ENCODE results near the gene CHRDL2. TPM values are rescaled to one million over a fixed set of nuclear protein-coding genes. Genes with fewer than 3 reads are reported as not detected.

The CHRDL2 gene
- total and polyA plus RNA-seq, 2 donors (not counting 1 experiment from before 2014, with no cell fraction given): not detected

DNA sequence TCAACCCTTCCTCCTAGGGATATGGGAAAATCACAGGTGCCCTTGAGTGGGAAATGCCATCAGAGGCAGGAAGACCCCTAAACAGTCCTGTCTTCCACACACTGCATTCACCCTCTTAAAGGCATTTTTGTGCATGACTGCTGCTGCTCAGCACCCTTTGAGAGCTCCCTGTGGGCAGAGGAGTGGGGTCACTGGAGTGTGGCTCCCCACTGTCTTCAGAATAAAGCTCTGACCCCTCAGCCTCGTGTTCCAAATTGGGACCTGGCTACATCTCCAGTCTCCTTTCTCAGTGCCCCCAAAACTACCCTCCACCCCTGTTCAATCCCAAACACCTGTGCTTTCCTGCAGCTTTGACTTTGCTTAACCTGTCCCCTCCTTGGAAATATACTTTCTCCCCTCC is 46.6 kb downstream of the CHRDL2 start:
- Histone ChIP-seq H3K27ac (ENCODE audit: insufficient read depth, low read length) (no peak overlapping the region), H3K27me3 (ENCODE audit: control insufficient read depth, insufficient read depth, low read length) (no peaks in the 10 kb centered on the region), H4K20me1 (ENCODE audit: control insufficient read depth, extremely low read depth, insufficient read depth, low read length) (no peaks in the 10 kb centered on the region), H3K4me1 (ENCODE audit: control insufficient read depth, extremely low read depth, insufficient read depth, low read length) (peaks cover 9% of the 10 kb centered on the region), H3K9ac (ENCODE audit: insufficient read depth, low read length) (no peak overlapping the region), H3K9me3 (ENCODE audit: control insufficient read depth, insufficient read depth, low read depth, low read length) (no peaks in the 10 kb centered on the region), H3K4me3 (replicated peaks in 1 of 4; ENCODE audit: control extremely low read depth in 1 of 4, insufficient read depth in 1 of 4, low read depth in 3 of 4, low read length in 4 of 4) (no peak overlapping the region), H3K4me2 (ENCODE audit: extremely low read depth, insufficient read depth, low read length) (no peak overlapping the region), H3K79me2 (ENCODE audit: control insufficient read depth, insufficient read depth, low read length) (no peaks in the 10 kb centered on the region), H2AFZ (ENCODE audit: low read length) (no peak overlapping the region), H3K36me3 (ENCODE audit: control insufficient read depth, insufficient read depth, low read length) (no peaks in the 10 kb centered on the region)
- TF ChIP-seq EZH2 (IDR thresholded peaks at IDR 0.05; ENCODE audit: low read length, missing control alignments): no peak
- DNase-seq (ENCODE audit: low read depth in 2 of 2): no peak

DNA sequence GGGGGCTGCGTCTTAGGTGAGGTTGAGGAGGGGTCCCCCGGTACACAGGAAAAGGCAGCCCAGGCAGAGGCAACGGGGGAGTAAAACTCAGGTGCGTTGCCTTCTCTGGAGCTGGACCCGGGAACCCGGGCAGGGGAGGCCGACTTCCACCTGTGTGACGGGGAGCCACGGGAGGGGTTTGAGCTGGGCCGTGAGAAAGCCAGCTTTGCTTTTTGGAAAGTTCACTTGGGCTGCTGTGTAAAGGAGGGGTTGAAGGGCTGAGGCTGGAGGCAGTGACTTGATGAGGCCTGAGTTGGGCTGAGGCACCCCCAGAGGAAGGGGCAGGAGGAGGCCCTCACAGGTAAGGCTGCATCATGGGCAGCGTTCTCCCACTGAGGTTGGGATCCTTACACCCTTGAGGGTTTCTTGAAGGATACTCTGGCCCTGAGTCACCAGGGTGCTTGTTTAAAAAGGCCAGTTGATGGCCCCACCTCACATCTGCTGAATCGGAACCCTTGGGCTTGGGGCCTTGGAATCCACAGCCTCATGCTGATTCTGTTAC is 47.2 kb downstream of the CHRDL2 start:
- Histone ChIP-seq H3K9ac (ENCODE audit: insufficient read depth, low read length) (no peak overlapping the region), H3K36me3 (ENCODE audit: control insufficient read depth, insufficient read depth, low read length) (no peaks in the 10 kb centered on the region), H3K4me1 (ENCODE audit: control insufficient read depth, extremely low read depth, insufficient read depth, low read length) (peaks cover 5% of the 10 kb centered on the region), H3K4me2 (ENCODE audit: extremely low read depth, insufficient read depth, low read length) (peak overlapping the region; percentile 51), H3K27me3 (ENCODE audit: control insufficient read depth, insufficient read depth, low read length) (no peaks in the 10 kb centered on the region), H3K4me3 (replicated peaks in 1 of 4; ENCODE audit: control extremely low read depth in 1 of 4, insufficient read depth in 1 of 4, low read depth in 3 of 4, low read length in 4 of 4) (peak overlapping the region in 2 of 4 experiments; percentile 9 to 48), H4K20me1 (ENCODE audit: control insufficient read depth, extremely low read depth, insufficient read depth, low read length) (no peaks in the 10 kb centered on the region), H3K27ac (ENCODE audit: insufficient read depth, low read length) (no peak overlapping the region), H3K9me3 (ENCODE audit: control insufficient read depth, insufficient read depth, low read depth, low read length) (no peaks in the 10 kb centered on the region), H2AFZ (ENCODE audit: low read length) (no peak overlapping the region), H3K79me2 (ENCODE audit: control insufficient read depth, insufficient read depth, low read length) (no peaks in the 10 kb centered on the region)
- peak; percentile 56 to 59 for DNase-seq (ENCODE audit: low read depth in 2 of 2)
- TF ChIP-seq EZH2 (IDR thresholded peaks at IDR 0.05; ENCODE audit: low read length, missing control alignments): no peak
- TF ChIP-seq, protein P1, sequence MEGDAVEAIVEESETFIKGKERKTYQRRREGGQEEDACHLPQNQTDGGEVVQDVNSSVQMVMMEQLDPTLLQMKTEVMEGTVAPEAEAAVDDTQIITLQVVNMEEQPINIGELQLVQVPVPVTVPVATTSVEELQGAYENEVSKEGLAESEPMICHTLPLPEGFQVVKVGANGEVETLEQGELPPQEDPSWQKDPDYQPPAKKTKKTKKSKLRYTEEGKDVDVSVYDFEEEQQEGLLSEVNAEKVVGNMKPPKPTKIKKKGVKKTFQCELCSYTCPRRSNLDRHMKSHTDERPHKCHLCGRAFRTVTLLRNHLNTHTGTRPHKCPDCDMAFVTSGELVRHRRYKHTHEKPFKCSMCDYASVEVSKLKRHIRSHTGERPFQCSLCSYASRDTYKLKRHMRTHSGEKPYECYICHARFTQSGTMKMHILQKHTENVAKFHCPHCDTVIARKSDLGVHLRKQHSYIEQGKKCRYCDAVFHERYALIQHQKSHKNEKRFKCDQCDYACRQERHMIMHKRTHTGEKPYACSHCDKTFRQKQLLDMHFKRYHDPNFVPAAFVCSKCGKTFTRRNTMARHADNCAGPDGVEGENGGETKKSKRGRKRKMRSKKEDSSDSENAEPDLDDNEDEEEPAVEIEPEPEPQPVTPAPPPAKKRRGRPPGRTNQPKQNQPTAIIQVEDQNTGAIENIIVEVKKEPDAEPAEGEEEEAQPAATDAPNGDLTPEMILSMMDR (conservative IDR thresholded peaks at IDR 0.05 in 1 of 2, IDR thresholded peaks at IDR 0.05 in 1 of 2; ENCODE audit: low read depth in 1 of 2, low read length in 2 of 2): no peak

DNA sequence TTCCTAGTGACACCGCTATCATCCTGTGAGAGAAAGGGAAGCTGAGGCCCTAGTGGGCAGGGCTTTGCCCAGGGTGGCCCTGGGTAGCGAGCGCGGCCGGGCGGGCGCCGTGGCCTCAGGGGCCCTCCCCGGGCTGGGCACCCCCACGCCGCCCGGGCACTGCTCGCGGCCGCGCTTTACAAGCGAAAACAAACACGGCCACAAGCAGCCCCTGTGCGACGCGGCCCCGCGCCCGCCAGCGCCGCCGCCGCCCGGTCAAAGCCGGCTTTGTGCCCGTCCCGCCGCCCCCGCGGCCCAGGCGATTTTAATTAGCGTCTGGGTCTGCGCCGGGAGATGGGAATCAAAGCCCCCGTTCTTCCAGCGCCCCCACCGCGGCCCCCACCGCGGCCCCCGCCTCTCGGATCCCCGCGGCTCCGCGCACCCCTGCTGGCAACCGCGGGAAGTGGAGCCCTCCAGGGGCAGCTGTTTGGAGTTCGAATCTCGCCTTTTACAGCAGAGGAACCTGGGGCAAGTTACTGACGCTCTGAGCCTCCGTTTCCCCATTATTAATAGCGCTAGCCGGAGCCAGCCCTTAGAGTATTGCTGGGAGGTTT is 47.9 kb downstream of the CHRDL2 start:
- TF ChIP-seq, protein P1 (conservative IDR thresholded peaks at IDR 0.05 in 1 of 2, IDR thresholded peaks at IDR 0.05 in 1 of 2; ENCODE audit: low read depth in 1 of 2, low read length in 2 of 2): peak; percentile 44 to 49
- no peak for TF ChIP-seq EZH2 (IDR thresholded peaks at IDR 0.05; ENCODE audit: low read length, missing control alignments)
- DNase-seq (ENCODE audit: low read depth in 2 of 2): no peak
- Histone ChIP-seq H3K9ac (ENCODE audit: insufficient read depth, low read length) (peak overlapping the region; percentile 33), H3K79me2 (ENCODE audit: control insufficient read depth, insufficient read depth, low read length) (no peaks in the 10 kb centered on the region), H3K4me2 (ENCODE audit: extremely low read depth, insufficient read depth, low read length) (peak overlapping the region; percentile 51), H3K27me3 (ENCODE audit: control insufficient read depth, insufficient read depth, low read length) (no peaks in the 10 kb centered on the region), H3K36me3 (ENCODE audit: control insufficient read depth, insufficient read depth, low read length) (no peaks in the 10 kb centered on the region), H3K27ac (ENCODE audit: insufficient read depth, low read length) (no peak overlapping the region), H3K4me1 (ENCODE audit: control insufficient read depth, extremely low read depth, insufficient read depth, low read length) (peaks cover 5% of the 10 kb centered on the region), H3K9me3 (ENCODE audit: control insufficient read depth, insufficient read depth, low read depth, low read length) (no peaks in the 10 kb centered on the region), H4K20me1 (ENCODE audit: control insufficient read depth, extremely low read depth, insufficient read depth, low read length) (no peaks in the 10 kb centered on the region), H3K4me3 (replicated peaks in 1 of 4; ENCODE audit: control extremely low read depth in 1 of 4, insufficient read depth in 1 of 4, low read depth in 3 of 4, low read length in 4 of 4) (peak overlapping the region in 2 of 4 experiments; percentile 9 to 48), H2AFZ (ENCODE audit: low read length) (no peak overlapping the region)
